Osteocyte (in vitro differentiated cells): ENCODE results near the gene GLP2R. TPM values are rescaled to one million over a fixed set of nuclear protein-coding genes. Genes with fewer than 3 reads are reported as not detected.

Experiments
- DNase-seq: peaks from one replicate; pipeline ENCODE4 v3.0.0; 2021; ENCODE audit warnings: mixed read lengths; ENCODE audit not compliant: unreplicated experiment; ENCODE audit errors: extremely low spot score
- H3K27ac Mint-ChIP-seq: one replicate; pipeline ENCODE4 v1.8.0; 2021; ENCODE audit warnings: mild to moderate bottlenecking, mixed read lengths; ENCODE audit not compliant: unreplicated experiment
- H3K27me3 Mint-ChIP-seq: one replicate; pipeline ENCODE4 v1.8.0; 2021; ENCODE audit warnings: mixed read lengths; ENCODE audit not compliant: unreplicated experiment
- H3K36me3 Mint-ChIP-seq: one replicate; pipeline ENCODE4 v1.8.0; 2021; ENCODE audit warnings: mixed read lengths; ENCODE audit not compliant: unreplicated experiment
- H3K4me1 Mint-ChIP-seq: one replicate; pipeline ENCODE4 v1.8.0; 2021; ENCODE audit warnings: mixed read lengths; ENCODE audit not compliant: unreplicated experiment
- H3K4me3 Mint-ChIP-seq: one replicate; pipeline ENCODE4 v1.8.0; 2021; ENCODE audit warnings: mild to moderate bottlenecking, moderate library complexity, mixed read lengths; ENCODE audit not compliant: unreplicated experiment
- H3K9me3 Mint-ChIP-seq: one replicate; pipeline ENCODE4 v1.8.0; 2021; ENCODE audit warnings: mixed read lengths; ENCODE audit not compliant: unreplicated experiment
- CTCF ChIP-seq: fragments of 200-600 bp; sonication (generic); IDR thresholded peaks from 2 replicates; pipeline ENCODE4 v1.5.0; 2021; ENCODE audit warnings: antibody characterized with exemption, mild to moderate bottlenecking, moderate library complexity
- total RNA-seq: library from RNA; stranded (reverse); gene quantifications from 2 replicates; pipeline ENCODE4 v1.2.1, GENCODE V29; 2021

Gene GLP2R
- total RNA-seq, 1 donor from 2014 or later, result 3.2 TPM

DNA sequence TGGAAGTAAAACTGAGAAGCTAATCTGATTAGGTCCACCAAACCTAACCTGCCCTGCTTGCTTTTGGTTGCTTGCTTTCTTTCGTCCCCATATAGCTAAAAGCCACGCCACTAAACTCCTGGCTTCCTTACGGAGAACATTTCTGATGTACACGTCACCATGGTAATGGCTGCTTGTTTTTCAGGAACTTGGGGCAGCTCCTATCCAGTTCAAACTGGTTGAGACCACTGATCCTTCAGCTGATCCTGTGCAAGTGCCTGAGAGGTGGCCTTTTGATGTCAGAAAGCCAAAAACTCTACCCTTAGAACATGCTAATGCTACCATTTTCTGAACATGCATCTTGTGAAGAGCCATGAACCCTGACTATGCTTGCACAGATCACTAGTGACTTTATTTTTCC is 20.0 kb upstream of the GLP2R start:
- Mint-ChIP-seq H3K36me3 (peaks cover 4% of the 10 kb centered on the region), H3K4me1 (peaks cover 25% of the 10 kb centered on the region), H3K9me3 (peaks cover 12% of the 10 kb centered on the region), H3K27me3 (peaks cover 2% of the 10 kb centered on the region), H3K27ac (no peak overlapping the region), H3K4me3 (no peak overlapping the region)
- no peak for TF ChIP-seq CTCF
- no peak for DNase-seq

GRCh38 chr17:9806699-9807098 is 19.0 kb upstream of the GLP2R start:
- Mint-ChIP-seq H3K27me3 (peaks cover 2% of the 10 kb centered on the region), H3K9me3 (peaks cover 12% of the 10 kb centered on the region), H3K36me3 (peaks cover 4% of the 10 kb centered on the region), H3K27ac (no peak overlapping the region), H3K4me1 (peaks cover 17% of the 10 kb centered on the region), H3K4me3 (no peak overlapping the region)
- no peak for DNase-seq
- no peak for TF ChIP-seq CTCF

GRCh38 chr17:9809409-9809808 is 16.3 kb upstream of the GLP2R start:
- Mint-ChIP-seq H3K27me3 (peaks cover 2% of the 10 kb centered on the region), H3K4me1 (no peaks in the 10 kb centered on the region), H3K27ac (no peak overlapping the region), H3K4me3 (no peak overlapping the region), H3K36me3 (peaks cover 4% of the 10 kb centered on the region), H3K9me3 (peaks cover 12% of the 10 kb centered on the region)
- TF ChIP-seq CTCF, result no peak
- DNase-seq, result no peak

DNA sequence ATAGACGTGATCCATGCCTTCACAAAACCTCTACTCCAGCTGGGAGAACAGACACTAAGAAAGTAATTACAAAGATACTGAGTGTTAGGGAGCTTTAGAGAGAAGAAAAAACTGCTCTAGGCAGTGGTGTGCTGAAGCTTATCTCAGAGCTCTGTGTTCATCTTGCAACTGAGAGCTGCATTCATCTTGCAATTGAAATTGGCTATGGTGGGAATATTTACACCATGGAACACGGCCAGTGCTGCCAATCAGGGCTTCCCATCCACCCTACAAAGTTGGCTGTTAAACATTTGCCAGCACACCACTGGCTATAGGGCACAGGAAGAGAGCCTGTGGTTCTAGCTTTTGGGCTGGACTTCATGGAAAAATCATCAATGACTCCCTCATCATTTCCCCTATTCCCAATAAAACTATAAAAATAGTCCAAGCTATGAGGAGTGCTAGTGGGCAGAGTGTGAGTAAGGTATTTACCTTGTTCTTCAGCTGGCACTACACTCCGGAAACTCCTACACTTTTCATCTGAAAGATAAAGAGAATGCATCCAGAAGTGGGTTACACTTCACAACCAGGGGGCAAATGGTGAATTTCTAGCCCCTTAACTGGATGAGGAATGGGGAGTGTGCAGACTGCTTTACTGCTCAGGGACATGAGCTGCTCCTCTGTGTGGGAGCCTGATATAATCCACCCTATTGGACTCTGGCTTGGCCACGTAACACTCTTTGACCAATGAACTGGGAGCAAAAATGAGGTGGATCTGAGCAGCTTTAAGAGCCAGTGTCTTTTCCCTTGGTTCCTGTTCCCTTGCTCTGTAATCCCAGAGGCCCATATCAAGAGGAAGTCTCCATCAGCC is 15.4 kb upstream of the GLP2R start:
- DNase-seq, result no peak
- H3K27me3 Mint-ChIP-seq, result peaks cover 2% of the 10 kb centered on the region
- H3K4me1 Mint-ChIP-seq, result no peaks in the 10 kb centered on the region
- no peak for TF ChIP-seq CTCF
- peaks cover 2% of the 10 kb centered on the region for H3K9me3 Mint-ChIP-seq
- H3K4me3 Mint-ChIP-seq, result no peak overlapping the region
- no peak overlapping the region for H3K27ac Mint-ChIP-seq
- peaks cover under 1% of the 10 kb centered on the region for H3K36me3 Mint-ChIP-seq

- no peak overlapping the region for H3K4me3 Mint-ChIP-seq
- TF ChIP-seq CTCF, result no peak
- no peaks in the 10 kb centered on the region for H3K9me3 Mint-ChIP-seq
- peaks cover 2% of the 10 kb centered on the region for H3K27me3 Mint-ChIP-seq
- H3K36me3 Mint-ChIP-seq, result no peaks in the 10 kb centered on the region
- DNase-seq, result no peak
- H3K4me1 Mint-ChIP-seq, result no peaks in the 10 kb centered on the region
- H3K27ac Mint-ChIP-seq, result no peak overlapping the region
Measured at GRCh38 chr17:9811086-9811485, 14.6 kb upstream of the GLP2R start.
